ENCODE measurements around the gene MSX1. TPM values are rescaled to one million over a fixed set of nuclear protein-coding genes. Genes with fewer than 3 reads are reported as not detected.

MSX1 gene
- total and polyA plus RNA-seq, 2 of the 13 experiments (the other 11 are each of a cell fraction or from before 2014, with no cell fraction given), result 12.1 to 14.9 TPM

DNA sequence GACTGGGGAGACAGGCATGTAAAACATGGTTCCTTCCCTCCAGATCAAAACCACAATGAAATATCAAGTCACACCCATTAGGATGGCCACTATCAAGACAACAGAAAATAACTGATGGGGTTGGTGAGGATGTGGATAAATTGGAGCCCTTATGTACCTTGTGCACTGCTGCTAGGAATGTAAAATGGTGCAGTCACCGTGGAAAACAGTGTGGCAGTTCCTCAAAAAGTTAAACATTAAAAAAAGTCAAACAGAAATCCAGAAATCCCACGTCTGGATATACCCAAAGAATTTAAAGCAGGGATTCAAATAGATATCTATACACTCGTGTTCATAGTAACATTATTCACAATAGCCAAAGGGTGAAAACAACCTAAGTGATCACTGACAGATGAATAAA is 35.2 kb upstream of the MSX1 start:
- Histone ChIP-seq H4K20me1 (ENCODE audit: insufficient read depth, low read length) (no peaks in the 10 kb centered on the region), H3K4me3 (replicated peaks in 1 of 3; ENCODE audit: insufficient read depth in 1 of 3, low read depth in 2 of 3, low read length in 3 of 3) (no peak overlapping the region), H3K27me3 (ENCODE audit: control insufficient read depth in 1 of 2, insufficient read depth in 2 of 2, low read length in 2 of 2) (no peaks in the 10 kb centered on the region), H3K4me2 (ENCODE audit: low read depth, low read length) (peak overlapping the region; percentile 28), H3K79me2 (ENCODE audit: insufficient read depth, low read length) (no peaks in the 10 kb centered on the region), H3K9me3 (ENCODE audit: low read length) (peaks cover 8% of the 10 kb centered on the region), H3K9ac (ENCODE audit: insufficient read depth, low read depth, low read length) (no peak overlapping the region), H3K4me1 (ENCODE audit: insufficient read depth, low read length) (peaks cover 74% of the 10 kb centered on the region), H3K36me3 (replicated peaks in 1 of 2; ENCODE audit: control insufficient read depth in 1 of 2, insufficient read depth in 2 of 2, low read length in 2 of 2) (no peaks in the 10 kb centered on the region), H3K27ac (ENCODE audit: extremely low read length, insufficient read depth, low read length) (no peak overlapping the region), H2AFZ (ENCODE audit: low read length) (no peak overlapping the region)
- FAIRE-seq (no peak), ATAC-seq (peak; percentile 32; the same call in 2 of the 3 replicates), DNase-seq (ENCODE audit: low spot score) (peak; percentile 15)
- ChIA-PET POLR2A (no interaction called here), CTCF (ENCODE audit: low intra/inter-chr PET ratio, low total read pairs) (no interaction called here)
- intact Hi-C loops (cut with micrococcal nuclease; ENCODE audit: unreplicated experiment) (no loop called here), in situ Hi-C loops (cut with HindIII; ENCODE audit: extremely low pct_ligation_motif_present, low pct_unique_long_range_greater_than_20kb) (no loop called here)
- WGBS (ENCODE audit: low lambda C conversion rate), result 3% methylated on average over 3 of the region's 3 CpGs
- no TSS peak for BruUV-seq (replicated peaks)
- TF ChIP-seq TEAD3 (CRISPR knock-in tag; optimal IDR thresholded peaks at IDR 0.05; ENCODE audit: borderline replicate concordance) (peak; percentile 61), DZIP1 (CRISPR knock-in tag; IDR thresholded peaks at IDR 0.05) (no peak), ZKSCAN5 (CRISPR knock-in tag; IDR thresholded peaks at IDR 0.05) (no peak), ZNF607 (CRISPR knock-in tag; IDR thresholded peaks at IDR 0.05; ENCODE audit: borderline replicate concordance) (no peak), HNRNPUL1 (IDR thresholded peaks at IDR 0.05; ENCODE audit: low read depth, low read length) (0 out of 2 replicates have a peak, but pooled peaks have one; percentile 53), PHB2 (IDR thresholded peaks at IDR 0.05; ENCODE audit: partially characterized antibody) (no peak), FOXA1 (IDR thresholded peaks at IDR 0.05) (no peak), FOXA1 (CRISPR knock-in tag; IDR thresholded peaks at IDR 0.05) (no peak), ZBTB38 (CRISPR knock-in tag; IDR thresholded peaks at IDR 0.05) (no peak), ZNF576 (CRISPR knock-in tag; IDR thresholded peaks at IDR 0.05) (no peak), LCORL (IDR thresholded peaks at IDR 0.05) (no peak), LCORL (CRISPR knock-in tag; IDR thresholded peaks at IDR 0.05) (0 out of 2 replicates have a peak, but pooled peaks have one; percentile 18), GPN1 (CRISPR knock-in tag; IDR thresholded peaks at IDR 0.05; ENCODE audit: borderline replicate concordance) (no peak), ATF4 (CRISPR knock-in tag; IDR thresholded peaks at IDR 0.05) (no peak), ISL2 (CRISPR knock-in tag; IDR thresholded peaks at IDR 0.05) (no peak), ELF4 (CRISPR knock-in tag; IDR thresholded peaks at IDR 0.05; ENCODE audit: borderline replicate concordance) (no peak), ZNF644 (CRISPR knock-in tag; IDR thresholded peaks at IDR 0.05; ENCODE audit: low read depth) (peak; percentile 78)
- TF ChIP-seq, protein P1, sequence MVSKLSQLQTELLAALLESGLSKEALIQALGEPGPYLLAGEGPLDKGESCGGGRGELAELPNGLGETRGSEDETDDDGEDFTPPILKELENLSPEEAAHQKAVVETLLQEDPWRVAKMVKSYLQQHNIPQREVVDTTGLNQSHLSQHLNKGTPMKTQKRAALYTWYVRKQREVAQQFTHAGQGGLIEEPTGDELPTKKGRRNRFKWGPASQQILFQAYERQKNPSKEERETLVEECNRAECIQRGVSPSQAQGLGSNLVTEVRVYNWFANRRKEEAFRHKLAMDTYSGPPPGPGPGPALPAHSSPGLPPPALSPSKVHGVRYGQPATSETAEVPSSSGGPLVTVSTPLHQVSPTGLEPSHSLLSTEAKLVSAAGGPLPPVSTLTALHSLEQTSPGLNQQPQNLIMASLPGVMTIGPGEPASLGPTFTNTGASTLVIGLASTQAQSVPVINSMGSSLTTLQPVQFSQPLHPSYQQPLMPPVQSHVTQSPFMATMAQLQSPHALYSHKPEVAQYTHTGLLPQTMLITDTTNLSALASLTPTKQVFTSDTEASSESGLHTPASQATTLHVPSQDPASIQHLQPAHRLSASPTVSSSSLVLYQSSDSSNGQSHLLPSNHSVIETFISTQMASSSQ (IDR thresholded peaks at IDR 0.05; ENCODE audit: low read depth), result peak; percentile 72
- TF ChIP-seq, protein P1 (CRISPR knock-in tag; IDR thresholded peaks at IDR 0.05; ENCODE audit: borderline replicate concordance), result no peak
